SU-DHL-6 (cell line): ENCODE results near the gene RRM1.

Experiments
- EZH2phosphoT487 ChIP-seq: fragments of 200-600 bp; sonication (generic), shearing (Covaris generic); conservative IDR thresholded peaks from 2 replicates; pipeline ENCODE4 v1.6.1; 2018; ENCODE audit warnings: mild to moderate bottlenecking, antibody characterized with exemption, low read length, moderate library complexity, mixed read lengths
- TF ChIP-seq, protein P1 (sequence below): fragments of 200-600 bp; sonication (generic); IDR thresholded peaks from one replicate; pipeline ENCODE4 v1.5.1; 2017; ENCODE audit warnings: antibody characterized with exemption, mild to moderate bottlenecking, low read length, moderate library complexity; ENCODE audit not compliant: insufficient read depth, poor library complexity, severe bottlenecking

DNA sequence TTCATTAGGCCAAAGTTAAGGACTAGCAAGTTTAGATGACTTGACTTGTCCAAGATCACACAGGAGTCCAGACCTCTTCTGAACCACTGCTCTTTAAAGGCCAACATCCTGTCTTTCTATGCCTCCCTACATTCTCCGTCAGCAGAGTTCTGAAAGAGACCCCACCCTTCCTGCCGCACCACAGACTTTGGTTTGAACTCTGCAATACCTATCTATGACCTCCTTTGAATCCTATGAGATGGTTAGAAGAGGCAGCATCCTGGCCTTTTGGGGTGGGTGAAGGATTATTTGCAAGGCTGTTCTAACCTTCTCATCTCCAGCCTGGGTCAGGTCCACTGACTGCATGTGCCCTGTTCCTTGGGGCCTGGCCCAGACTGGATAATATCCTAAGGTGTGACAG, 4.3 kb upstream of the RRM1 start:
- TF ChIP-seq, protein P1, sequence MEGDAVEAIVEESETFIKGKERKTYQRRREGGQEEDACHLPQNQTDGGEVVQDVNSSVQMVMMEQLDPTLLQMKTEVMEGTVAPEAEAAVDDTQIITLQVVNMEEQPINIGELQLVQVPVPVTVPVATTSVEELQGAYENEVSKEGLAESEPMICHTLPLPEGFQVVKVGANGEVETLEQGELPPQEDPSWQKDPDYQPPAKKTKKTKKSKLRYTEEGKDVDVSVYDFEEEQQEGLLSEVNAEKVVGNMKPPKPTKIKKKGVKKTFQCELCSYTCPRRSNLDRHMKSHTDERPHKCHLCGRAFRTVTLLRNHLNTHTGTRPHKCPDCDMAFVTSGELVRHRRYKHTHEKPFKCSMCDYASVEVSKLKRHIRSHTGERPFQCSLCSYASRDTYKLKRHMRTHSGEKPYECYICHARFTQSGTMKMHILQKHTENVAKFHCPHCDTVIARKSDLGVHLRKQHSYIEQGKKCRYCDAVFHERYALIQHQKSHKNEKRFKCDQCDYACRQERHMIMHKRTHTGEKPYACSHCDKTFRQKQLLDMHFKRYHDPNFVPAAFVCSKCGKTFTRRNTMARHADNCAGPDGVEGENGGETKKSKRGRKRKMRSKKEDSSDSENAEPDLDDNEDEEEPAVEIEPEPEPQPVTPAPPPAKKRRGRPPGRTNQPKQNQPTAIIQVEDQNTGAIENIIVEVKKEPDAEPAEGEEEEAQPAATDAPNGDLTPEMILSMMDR, result no peak
- no peak for TF ChIP-seq EZH2phosphoT487
